HL-60 (cell line): ENCODE measurements around the gene GLIS1.

Source experiments
- GABPA ChIP-seq: IDR thresholded peaks from 2 replicates; pipeline ENCODE4 v1.6.1; 2012; ENCODE audit warnings: low read depth
- POLR2AphosphoS5 ChIP-seq: IDR thresholded peaks from 2 replicates; pipeline ENCODE4 v1.6.1; 2012; ENCODE audit warnings: low read depth
- SPI1 ChIP-seq: IDR thresholded peaks from 2 replicates; pipeline ENCODE4 v1.6.1; 2012; ENCODE audit warnings: low read depth, mild to moderate bottlenecking, borderline replicate concordance
- TF ChIP-seq, protein P1 (sequence below): IDR thresholded peaks from one replicate; pipeline ENCODE4 v1.5.1; 2011; ENCODE audit warnings: low read length, control low read depth, inconsistent platforms; ENCODE audit not compliant: insufficient read depth
- TF ChIP-seq, protein P2 (sequence below): IDR thresholded peaks from 2 replicates; pipeline ENCODE4 v1.6.1; 2012; ENCODE audit warnings: low read depth; ENCODE audit not compliant: insufficient replicate concordance

GRCh38 chr1:53769184-53769583, 30.2 kb upstream of the GLIS1 start:
- TF ChIP-seq, protein P1, sequence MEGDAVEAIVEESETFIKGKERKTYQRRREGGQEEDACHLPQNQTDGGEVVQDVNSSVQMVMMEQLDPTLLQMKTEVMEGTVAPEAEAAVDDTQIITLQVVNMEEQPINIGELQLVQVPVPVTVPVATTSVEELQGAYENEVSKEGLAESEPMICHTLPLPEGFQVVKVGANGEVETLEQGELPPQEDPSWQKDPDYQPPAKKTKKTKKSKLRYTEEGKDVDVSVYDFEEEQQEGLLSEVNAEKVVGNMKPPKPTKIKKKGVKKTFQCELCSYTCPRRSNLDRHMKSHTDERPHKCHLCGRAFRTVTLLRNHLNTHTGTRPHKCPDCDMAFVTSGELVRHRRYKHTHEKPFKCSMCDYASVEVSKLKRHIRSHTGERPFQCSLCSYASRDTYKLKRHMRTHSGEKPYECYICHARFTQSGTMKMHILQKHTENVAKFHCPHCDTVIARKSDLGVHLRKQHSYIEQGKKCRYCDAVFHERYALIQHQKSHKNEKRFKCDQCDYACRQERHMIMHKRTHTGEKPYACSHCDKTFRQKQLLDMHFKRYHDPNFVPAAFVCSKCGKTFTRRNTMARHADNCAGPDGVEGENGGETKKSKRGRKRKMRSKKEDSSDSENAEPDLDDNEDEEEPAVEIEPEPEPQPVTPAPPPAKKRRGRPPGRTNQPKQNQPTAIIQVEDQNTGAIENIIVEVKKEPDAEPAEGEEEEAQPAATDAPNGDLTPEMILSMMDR = no peak
- TF ChIP-seq POLR2AphosphoS5 (no peak), GABPA (no peak), SPI1 (no peak)
- TF ChIP-seq, protein P2, sequence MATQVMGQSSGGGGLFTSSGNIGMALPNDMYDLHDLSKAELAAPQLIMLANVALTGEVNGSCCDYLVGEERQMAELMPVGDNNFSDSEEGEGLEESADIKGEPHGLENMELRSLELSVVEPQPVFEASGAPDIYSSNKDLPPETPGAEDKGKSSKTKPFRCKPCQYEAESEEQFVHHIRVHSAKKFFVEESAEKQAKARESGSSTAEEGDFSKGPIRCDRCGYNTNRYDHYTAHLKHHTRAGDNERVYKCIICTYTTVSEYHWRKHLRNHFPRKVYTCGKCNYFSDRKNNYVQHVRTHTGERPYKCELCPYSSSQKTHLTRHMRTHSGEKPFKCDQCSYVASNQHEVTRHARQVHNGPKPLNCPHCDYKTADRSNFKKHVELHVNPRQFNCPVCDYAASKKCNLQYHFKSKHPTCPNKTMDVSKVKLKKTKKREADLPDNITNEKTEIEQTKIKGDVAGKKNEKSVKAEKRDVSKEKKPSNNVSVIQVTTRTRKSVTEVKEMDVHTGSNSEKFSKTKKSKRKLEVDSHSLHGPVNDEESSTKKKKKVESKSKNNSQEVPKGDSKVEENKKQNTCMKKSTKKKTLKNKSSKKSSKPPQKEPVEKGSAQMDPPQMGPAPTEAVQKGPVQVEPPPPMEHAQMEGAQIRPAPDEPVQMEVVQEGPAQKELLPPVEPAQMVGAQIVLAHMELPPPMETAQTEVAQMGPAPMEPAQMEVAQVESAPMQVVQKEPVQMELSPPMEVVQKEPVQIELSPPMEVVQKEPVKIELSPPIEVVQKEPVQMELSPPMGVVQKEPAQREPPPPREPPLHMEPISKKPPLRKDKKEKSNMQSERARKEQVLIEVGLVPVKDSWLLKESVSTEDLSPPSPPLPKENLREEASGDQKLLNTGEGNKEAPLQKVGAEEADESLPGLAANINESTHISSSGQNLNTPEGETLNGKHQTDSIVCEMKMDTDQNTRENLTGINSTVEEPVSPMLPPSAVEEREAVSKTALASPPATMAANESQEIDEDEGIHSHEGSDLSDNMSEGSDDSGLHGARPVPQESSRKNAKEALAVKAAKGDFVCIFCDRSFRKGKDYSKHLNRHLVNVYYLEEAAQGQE = no peak
